ENCODE results near the gene DDHD1.
"Not testable (repeated sequence)": the region's sequence is repeated elsewhere in the genome, so short reads cannot be mapped to it uniquely, and the experiment has no call there.

Gene DDHD1

DNA sequence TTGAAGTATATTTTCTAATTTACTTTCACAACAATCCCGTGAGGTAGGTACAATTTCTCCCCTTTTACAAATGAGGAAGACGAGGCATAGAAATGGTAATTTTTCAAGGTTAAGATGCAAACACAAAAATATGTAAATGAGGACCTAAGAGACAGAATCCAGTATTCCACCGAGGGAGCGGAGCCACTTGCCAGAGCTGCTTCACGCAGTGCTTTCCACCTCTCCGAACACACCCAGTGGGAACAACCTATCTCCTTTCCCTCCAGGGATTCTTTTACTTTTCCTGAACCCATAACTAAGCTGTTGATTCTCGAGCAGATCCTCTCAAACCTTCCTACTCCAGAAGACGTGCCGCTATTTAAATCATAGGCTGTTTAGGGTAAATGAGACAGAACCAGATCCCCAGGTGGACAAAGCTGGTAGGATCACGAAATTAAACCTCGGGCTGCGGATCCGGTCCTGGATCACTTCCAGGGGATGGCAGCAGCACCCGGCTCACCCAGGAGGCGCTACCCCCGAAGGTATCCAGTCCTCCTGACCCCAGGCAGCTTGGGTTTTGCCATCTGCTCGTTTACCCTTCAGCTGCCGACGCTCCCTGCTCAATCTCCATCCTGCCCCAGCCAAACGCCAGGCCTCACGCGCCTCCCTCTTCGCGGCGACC is 1.5 kb downstream of the DDHD1 start:
- peak; percentile 44 for DNase-seq

DNA sequence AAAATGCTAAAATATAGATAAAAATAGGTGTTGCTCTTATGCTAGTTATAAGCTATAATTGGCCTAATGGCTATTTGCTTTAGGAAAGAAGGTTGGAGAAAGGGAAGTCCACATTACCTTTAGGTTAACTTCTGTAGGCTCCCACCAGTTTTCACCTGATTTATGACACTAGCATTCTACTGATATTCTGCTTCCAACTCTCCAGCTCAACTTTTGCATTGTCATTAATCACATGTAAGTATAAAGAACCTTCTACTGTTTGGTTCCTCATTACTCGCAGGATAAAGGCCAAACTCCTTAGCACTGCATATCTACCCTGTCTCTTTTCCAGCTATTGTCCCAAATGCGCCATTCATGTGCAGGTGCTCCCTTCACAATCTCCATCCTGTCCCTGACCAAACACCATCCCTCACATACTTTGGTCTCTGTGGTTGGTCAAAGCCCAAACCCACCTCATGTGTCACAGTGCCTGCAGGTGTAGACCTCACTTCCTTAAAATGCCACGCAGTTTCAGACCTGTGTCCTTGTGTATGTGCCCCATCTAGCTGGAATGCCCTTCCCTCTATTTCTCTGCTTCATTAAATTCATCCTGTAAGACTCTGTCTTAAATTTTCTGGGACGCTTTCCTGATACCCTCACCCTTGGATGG is 3.3 kb downstream of the DDHD1 start:
- DNase-seq: no peak

GRCh38 chr14:53148671-53149070 is 4.5 kb downstream of the DDHD1 start:
- peak; percentile 30 for DNase-seq

- DNase-seq: no peak
Measured at GRCh38 chr14:53147893-53148292, 5.2 kb downstream of the DDHD1 start.

- DNase-seq: no peak
Measured at GRCh38 chr14:53147208-53147607, 5.9 kb downstream of the DDHD1 start.

DNA sequence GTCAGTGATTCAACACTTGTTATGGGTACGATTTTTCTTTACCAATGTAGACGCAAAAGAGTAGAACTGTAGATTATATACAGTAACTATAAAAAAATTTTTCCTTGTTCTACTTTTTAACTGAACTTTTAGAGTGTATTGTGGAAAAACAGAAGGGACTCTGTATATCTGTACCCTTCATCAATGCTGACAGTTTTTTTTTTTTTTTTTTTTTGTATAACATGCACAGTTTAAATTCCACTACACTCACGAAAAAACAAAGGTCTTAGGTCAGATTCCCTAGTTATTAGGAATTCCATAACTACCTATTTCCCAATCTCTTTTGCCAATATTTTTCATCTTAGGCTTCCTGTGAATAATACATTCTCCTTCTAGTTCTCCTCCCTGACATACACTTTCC is 6.4 kb downstream of the DDHD1 start:
- no peak for DNase-seq

GRCh38 chr14:53144244-53144643 is 8.9 kb downstream of the DDHD1 start:
- DNase-seq: no peak

GRCh38 chr14:53140585-53140984 is 12.5 kb downstream of the DDHD1 start:
- DNase-seq: no peak

DNA sequence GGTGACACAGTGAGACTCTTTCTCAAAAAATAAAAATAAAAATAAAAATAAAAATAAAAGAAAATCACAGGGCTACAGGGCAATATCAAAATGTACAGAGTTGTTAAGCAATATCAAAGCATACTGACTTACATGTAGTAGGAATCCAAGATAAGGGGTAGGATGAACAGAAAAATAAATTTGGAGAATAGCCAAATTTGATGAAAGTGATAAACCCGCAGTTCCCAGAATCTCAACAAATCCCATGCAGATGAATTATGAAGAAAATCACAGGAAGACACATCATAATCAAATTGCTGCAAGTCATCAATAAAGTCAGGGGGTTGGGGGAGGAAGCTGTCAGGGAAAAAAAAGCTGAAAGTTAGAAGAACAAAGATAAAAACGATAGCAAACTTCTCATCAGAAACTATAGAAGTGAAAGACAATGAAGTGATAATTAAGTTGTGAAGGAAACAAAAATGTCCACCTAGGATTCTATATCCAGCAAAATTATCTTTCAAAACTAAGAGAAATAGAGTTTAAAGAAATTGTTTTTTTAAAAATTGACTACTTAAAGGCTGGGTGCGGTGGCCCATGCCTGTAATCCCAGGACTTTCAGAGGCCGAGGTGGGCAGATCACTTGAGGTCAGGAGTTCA is 15.4 kb downstream of the DDHD1 start:
- DNase-seq: no peak

DNA sequence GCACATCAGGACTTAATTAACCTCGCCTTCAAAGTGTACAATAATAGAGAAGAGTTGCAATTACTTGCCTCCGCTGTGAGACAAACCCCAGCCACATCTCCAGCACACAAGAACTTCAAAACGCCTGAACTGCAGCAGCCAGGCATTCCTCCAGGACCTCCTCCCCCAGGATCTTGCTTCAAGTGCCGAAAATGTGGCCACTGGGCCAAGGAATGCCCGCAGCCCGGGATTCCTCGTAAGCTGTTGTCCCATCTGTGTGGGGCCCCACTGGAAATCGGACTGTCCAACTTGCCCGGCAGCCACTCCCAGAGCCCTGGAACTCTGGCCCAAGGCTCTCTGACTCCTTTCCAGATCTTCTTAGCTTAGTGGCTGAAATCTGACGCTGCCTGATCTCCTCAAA is 22.6 kb downstream of the DDHD1 start:
- not testable (repeated sequence) for DNase-seq

DNA sequence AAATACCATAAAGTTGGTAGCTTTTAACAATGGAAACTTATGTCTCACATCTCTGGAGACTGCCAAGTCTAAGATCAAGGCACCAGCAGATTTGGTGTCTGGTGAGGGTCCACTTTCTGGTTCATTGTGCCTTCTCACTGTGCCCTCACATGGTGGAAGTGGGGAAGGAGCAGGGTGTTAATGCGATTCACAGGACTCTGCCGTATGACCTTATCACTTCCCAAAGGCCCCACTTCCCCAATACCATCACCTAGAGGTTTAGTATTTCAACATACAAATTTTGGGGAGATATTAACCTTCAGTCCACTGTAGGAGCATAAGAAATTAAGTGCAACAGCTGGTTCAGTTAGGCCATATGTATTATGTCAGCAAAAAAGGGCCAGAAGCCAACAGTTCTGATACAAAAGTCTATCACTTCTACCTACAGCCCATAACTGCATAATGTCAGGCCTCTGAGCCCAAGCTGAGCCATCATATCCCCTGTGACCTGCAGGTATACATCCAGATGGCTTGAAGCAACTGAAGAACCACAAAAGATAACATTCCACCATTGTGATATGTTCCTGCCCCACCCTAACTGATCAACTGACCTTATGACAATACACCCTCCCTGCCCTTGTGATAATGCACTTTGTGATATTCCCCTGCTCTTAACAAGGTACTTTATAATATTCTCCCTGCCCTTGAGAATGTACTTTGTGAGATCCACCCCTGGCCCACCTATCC is 24.7 kb downstream of the DDHD1 start:
- DNase-seq: no peak

DNA sequence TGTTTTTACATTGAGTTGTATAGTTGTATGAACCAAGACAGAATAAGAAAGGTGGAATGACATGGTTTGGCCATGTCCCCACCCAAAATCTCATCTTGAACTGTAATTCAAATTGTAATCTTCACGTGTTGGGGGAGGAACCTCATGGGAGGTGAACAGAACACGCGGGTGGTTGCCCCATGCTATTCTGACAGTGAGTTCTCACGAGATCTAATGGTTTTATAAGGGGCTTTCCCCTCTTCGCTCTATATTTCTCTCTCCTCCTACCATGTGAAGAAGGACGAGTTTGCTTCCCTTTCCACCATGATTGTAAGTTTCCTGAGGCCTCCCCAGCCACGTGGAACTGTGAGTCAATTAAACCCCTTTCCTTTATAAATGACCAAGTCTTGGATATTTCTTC is 25.3 kb downstream of the DDHD1 start:
- DNase-seq: peak; percentile 19

DNA sequence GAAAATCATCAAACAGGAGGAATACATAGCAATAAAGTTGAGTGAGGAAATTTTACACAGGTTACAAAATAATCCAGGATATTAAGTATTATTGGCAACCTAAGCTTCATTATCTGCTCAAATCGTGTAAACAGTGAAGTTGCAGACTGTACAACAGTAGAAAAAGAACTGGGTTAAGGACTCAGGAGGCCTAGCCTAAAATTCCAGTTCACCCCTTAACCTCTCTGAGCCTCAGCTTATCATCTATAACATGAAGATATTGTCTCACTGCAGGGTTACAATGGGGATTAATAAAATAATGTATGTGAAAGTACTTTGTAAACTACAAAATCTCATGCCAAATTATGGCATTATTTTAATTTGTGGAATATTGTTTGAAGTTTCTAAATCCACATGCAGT is 26.0 kb downstream of the DDHD1 start:
- no peak for DNase-seq

DNA sequence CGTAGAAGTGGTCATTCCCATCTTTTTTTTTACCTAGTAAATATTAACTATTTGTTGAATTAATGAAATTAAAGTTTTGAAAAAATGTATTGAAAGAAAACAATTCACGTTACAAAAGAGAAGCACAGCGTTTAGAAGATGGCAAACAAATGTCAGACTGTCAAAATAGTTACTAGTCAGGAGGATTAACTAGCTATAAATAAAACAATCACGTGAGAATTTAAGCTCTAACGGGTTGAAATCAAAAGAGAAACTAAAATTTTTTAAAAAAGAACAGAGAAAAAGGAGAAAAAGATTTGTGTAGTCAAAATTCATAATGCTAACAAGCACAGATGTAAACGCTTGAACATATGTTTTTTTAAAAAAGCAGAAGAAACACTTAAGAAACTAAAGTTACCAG is 26.4 kb downstream of the DDHD1 start:
- peak; percentile 16 for DNase-seq

DNA sequence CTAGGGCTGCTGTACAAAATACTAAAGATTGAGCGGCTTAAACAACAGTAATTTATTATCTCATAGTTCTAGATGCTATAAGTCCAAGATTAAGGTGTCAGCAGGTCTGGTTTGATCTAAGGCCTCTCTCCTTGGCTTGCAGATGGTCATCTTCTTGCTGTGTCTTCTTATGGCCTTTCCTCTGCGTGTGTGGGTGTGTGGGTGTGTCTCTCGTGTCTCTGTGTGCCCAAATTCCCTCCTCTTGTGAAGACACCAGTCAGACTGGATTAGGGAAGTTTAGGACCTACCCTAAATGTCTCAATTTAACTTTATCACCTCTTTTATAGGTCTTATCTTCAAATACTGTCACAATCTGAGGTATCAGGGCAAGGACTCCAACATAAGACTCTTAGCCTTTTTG is 28.3 kb downstream of the DDHD1 start:
- no peak for DNase-seq

DNA sequence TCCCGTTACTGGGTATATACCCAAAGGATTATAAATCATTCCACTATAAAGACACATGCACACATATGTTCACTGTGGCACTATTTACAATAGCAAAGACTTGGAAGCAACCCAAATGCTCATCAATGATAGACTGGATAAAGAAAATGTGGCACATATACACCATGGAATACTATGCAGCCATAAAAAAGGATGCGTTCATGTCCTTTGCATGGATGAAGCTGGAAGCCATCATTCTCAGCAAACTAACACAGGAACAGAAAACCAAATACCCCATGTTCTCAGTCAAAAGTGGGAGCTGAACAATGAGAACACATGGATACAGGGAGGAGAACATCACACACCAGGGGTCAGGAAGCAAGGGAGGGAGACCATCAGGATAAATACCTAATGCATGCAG is 31.7 kb downstream of the DDHD1 start:
- DNase-seq: not testable (repeated sequence)

- not testable (repeated sequence) for DNase-seq
Measured at GRCh38 chr14:53117479-53117878, 35.6 kb downstream of the DDHD1 start.

- no peak for DNase-seq
Measured at GRCh38 chr14:53113989-53114388, 39.1 kb downstream of the DDHD1 start.

- DNase-seq: no peak
Measured at GRCh38 chr14:53110096-53110495, 43.0 kb downstream of the DDHD1 start.

GRCh38 chr14:53109105-53110041 is 43.8 kb downstream of the DDHD1 start:
- peak; percentile 63 for DNase-seq

- peak; percentile 18 for DNase-seq
Measured at GRCh38 chr14:53108292-53109104, 44.6 kb downstream of the DDHD1 start.

DNA sequence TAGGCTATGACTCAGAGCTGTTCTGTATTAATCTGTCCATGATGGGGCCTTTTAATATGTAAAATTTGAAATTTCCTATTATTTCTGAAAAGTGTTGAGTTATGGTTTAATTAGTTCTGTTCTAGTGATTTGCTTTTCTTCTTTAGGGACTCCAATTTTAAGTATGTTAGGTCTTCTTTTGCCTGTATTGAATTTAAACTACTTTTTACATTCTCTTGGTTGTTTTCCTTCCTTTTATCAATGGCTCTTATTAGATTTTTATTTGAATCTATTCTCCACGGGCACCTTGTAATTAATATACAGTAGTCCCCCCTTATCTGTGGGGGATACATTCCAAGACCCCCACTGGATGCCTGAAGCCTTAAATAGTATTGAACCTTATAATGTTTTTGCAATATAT is 46.4 kb downstream of the DDHD1 start:
- no peak for DNase-seq
